Osteoblast (primary cell): Measurements from ENCODE around the gene CEMIP2. TPM values are rescaled to one million over a fixed set of nuclear protein-coding genes. Genes with fewer than 3 reads are reported as not detected.

Experiments
- DNase-seq: peaks from one replicate; pipeline ENCODE4 v3.0.0; 2011; ENCODE audit warnings: low spot score, mixed read lengths; ENCODE audit not compliant: insufficient read length; ENCODE audit errors: missing footprints
- H2AFZ ChIP-seq: 2 replicates; pipeline ENCODE4 v1.6.0; 2011; ENCODE audit warnings: mild to moderate bottlenecking, low read length
- H3K27ac ChIP-seq: 2 replicates; pipeline ENCODE4 v1.5.1; 2011; ENCODE audit warnings: mild to moderate bottlenecking, low read depth, low read length, moderate library complexity
- H3K27me3 ChIP-seq: 2 replicates; pipeline ENCODE4 v1.6.0; 2012; ENCODE audit warnings: mild to moderate bottlenecking, control low read depth, inconsistent platforms, low read length, moderate library complexity; ENCODE audit not compliant: insufficient read depth
- H3K36me3 ChIP-seq: 2 replicates; pipeline ENCODE4 v1.5.1; 2011; ENCODE audit warnings: mild to moderate bottlenecking, low read length, control low read depth, moderate library complexity; ENCODE audit not compliant: insufficient read depth
- H3K4me1 ChIP-seq: 2 replicates; pipeline ENCODE4 v1.5.1; 2011; ENCODE audit warnings: mild to moderate bottlenecking, low read length, control low read depth, moderate library complexity; ENCODE audit not compliant: insufficient read depth
- H3K4me2 ChIP-seq: 2 replicates; pipeline ENCODE4 v1.6.0; 2011; ENCODE audit warnings: mild to moderate bottlenecking, low read length; ENCODE audit not compliant: insufficient read depth
- H3K4me3 ChIP-seq: fragments of 200-600 bp; sonication (generic); 3 replicates; pipeline ENCODE4 v1.5.1; 2012; ENCODE audit warnings: mild to moderate bottlenecking, low read length, inconsistent platforms; ENCODE audit not compliant: insufficient read depth
- H3K79me2 ChIP-seq: 2 replicates; pipeline ENCODE4 v1.6.0; 2012; ENCODE audit warnings: mild to moderate bottlenecking, low read length, control low read depth, inconsistent platforms; ENCODE audit not compliant: insufficient read depth
- H3K9me3 ChIP-seq: 2 replicates; pipeline ENCODE4 v1.5.1; 2011; ENCODE audit warnings: low read depth, low read length, control low read depth
- H4K20me1 ChIP-seq: 2 replicates; pipeline ENCODE4 v1.6.0; 2012; ENCODE audit warnings: mild to moderate bottlenecking, low read length, control low read depth; ENCODE audit not compliant: insufficient read depth
- total RNA-seq: library from RNA; depleted of rRNA; stranded (reverse); fragments of >200 nt; gene quantifications from 2 replicates; pipeline ENCODE4 v1.2.3, GENCODE V29; 2012
- TF ChIP-seq, protein P1 (sequence below): IDR thresholded peaks from 2 replicates; pipeline ENCODE4 v1.5.1; 2011; ENCODE audit warnings: mild to moderate bottlenecking, low read depth, low read length, moderate library complexity; ENCODE audit errors: extremely low read depth

CEMIP2 gene
- total RNA-seq, 1 donor, result 66.2 TPM

DNA sequence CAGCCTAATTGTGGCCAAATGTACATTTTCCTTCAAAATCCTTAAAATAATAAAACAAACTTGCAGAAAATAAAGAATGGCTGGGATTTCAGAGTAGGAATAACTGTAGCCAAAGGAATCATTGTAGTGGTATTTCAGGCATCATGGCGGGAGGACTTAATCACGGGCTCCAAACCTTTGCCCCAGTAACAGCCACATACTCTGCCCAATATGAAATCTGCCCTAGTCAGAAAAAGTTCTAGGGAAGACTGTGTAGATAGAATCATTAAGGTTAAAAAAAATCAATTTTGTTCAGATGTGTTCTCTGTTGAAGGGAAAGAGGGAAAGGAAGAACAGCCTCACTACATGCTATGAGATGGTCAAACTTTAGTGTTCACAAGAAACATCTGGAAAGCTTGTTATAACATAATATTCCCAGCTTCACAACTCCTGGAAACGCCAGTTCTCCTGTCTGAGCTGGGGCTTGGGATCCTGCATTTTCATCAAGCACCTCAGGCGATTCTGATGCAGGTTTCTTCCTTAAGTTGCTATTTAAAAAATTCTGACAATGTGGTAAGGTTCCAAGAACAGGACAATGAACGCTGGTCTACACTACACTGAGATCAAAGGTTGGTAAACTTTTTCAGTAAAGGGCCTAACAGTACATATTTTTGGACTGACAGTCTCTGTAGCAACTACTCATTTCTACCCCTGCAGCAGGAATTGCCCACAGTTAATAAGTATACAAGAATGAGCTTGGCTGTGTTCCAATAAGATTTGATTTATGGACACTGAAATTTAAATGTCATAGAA is 87.9 kb downstream of the CEMIP2 start:
- H3K27ac ChIP-seq, result peak overlapping the region; percentile 86
- H3K4me3 ChIP-seq, result peak overlapping the region; percentile 16
- no peak for DNase-seq
- H3K4me1 ChIP-seq, result peaks cover 76% of the 10 kb centered on the region
- H3K4me2 ChIP-seq, result peak overlapping the region; percentile 39
- no peaks in the 10 kb centered on the region for H3K27me3 ChIP-seq
- H3K9me3 ChIP-seq, result no peaks in the 10 kb centered on the region
- H4K20me1 ChIP-seq, result no peaks in the 10 kb centered on the region
- no peak overlapping the region for H2AFZ ChIP-seq
- no peaks in the 10 kb centered on the region for H3K79me2 ChIP-seq
- TF ChIP-seq, protein P1, sequence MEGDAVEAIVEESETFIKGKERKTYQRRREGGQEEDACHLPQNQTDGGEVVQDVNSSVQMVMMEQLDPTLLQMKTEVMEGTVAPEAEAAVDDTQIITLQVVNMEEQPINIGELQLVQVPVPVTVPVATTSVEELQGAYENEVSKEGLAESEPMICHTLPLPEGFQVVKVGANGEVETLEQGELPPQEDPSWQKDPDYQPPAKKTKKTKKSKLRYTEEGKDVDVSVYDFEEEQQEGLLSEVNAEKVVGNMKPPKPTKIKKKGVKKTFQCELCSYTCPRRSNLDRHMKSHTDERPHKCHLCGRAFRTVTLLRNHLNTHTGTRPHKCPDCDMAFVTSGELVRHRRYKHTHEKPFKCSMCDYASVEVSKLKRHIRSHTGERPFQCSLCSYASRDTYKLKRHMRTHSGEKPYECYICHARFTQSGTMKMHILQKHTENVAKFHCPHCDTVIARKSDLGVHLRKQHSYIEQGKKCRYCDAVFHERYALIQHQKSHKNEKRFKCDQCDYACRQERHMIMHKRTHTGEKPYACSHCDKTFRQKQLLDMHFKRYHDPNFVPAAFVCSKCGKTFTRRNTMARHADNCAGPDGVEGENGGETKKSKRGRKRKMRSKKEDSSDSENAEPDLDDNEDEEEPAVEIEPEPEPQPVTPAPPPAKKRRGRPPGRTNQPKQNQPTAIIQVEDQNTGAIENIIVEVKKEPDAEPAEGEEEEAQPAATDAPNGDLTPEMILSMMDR, result no peak
- no peaks in the 10 kb centered on the region for H3K36me3 ChIP-seq

- Histone ChIP-seq H3K27me3 (no peaks in the 10 kb centered on the region), H2AFZ (no peak overlapping the region), H4K20me1 (no peaks in the 10 kb centered on the region), H3K9me3 (no peaks in the 10 kb centered on the region), H3K4me1 (peaks cover 62% of the 10 kb centered on the region), H3K4me3 (no peak overlapping the region), H3K27ac (peak overlapping the region; percentile 86), H3K36me3 (no peaks in the 10 kb centered on the region), H3K79me2 (no peaks in the 10 kb centered on the region), H3K4me2 (no peak overlapping the region)
- TF ChIP-seq, protein P1, result no peak
- DNase-seq, result no peak
These were observed 89.3 kb downstream of the CEMIP2 start for GRCh38 chr9:71678999-71679398.

DNA sequence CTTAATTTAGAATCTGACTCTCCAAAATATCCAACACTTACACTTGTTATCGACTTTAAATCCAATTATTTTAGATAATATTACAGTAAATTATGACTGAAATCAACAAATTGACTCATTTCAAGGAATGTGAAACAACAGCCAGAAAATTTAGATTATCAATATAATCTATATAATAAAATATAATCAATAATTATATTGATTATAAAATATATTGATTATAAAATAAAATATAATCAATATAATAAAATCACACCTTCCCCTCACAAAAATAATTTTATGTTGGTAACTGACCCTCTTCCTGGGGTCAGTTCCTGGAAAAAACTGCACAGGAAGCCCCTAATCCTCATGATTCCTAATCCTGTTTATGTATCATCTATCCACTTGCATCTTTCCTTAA is 91.1 kb downstream of the CEMIP2 start:
- Histone ChIP-seq H2AFZ (no peak overlapping the region), H4K20me1 (no peaks in the 10 kb centered on the region), H3K27ac (no peak overlapping the region), H3K36me3 (no peaks in the 10 kb centered on the region), H3K4me2 (no peak overlapping the region), H3K4me1 (peaks cover 49% of the 10 kb centered on the region), H3K27me3 (no peaks in the 10 kb centered on the region), H3K4me3 (no peak overlapping the region), H3K9me3 (no peaks in the 10 kb centered on the region), H3K79me2 (no peaks in the 10 kb centered on the region)
- DNase-seq, result no peak
- TF ChIP-seq, protein P1, result no peak

DNA sequence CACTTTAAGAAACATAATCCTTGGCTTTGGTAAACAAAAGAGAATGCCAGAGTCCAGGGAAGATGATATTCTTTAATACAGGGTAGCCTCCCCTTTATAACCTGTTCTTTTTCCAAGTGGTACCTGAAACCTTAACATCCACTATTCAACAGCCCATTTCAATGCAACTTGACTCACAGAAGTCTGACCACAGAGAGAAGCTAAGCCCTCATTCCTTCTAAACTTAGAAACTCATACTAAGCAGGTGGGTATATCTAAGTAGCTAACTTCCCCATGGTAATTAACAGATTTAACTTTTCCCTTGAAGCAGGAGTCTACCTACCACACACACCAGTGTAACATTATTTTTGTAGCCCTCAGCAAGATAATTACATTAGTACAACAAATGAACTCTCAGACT is 91.9 kb downstream of the CEMIP2 start:
- Histone ChIP-seq H3K4me1 (peaks cover 42% of the 10 kb centered on the region), H3K79me2 (no peaks in the 10 kb centered on the region), H3K27me3 (no peaks in the 10 kb centered on the region), H3K4me2 (no peak overlapping the region), H3K4me3 (no peak overlapping the region), H3K27ac (no peak overlapping the region), H4K20me1 (no peaks in the 10 kb centered on the region), H2AFZ (no peak overlapping the region), H3K36me3 (no peaks in the 10 kb centered on the region), H3K9me3 (no peaks in the 10 kb centered on the region)
- TF ChIP-seq, protein P1, result no peak
- DNase-seq, result no peak
